B cell (primary cell): ENCODE measurements around the gene EFCAB12. TPM values are rescaled to one million over a fixed set of nuclear protein-coding genes. Genes with fewer than 3 reads are reported as not detected.

ENCODE experiments used
- ATAC-seq: fragments of 200-7000 bp; cut with Tn5 transposase; one replicate; pipeline ENCODE4 v1.10.0; 2021; ENCODE audit warnings: low read depth, mild to moderate bottlenecking, moderate number of reproducible peaks, moderate library complexity
- CTCF ChIA-PET: fragments of 350-600 bp; sonication (Branson Sonifier 250); formaldehyde crosslinking; loops from one replicate; lab custom pipeline; 2021; ENCODE audit warnings: antibody characterized with exemption, inconsistent platforms; lab: Charles Lee
- POLR2A ChIA-PET: fragments of 350-600 bp; sonication (Branson Sonifier 250); formaldehyde crosslinking; loops from one replicate; lab custom pipeline; 2021; ENCODE audit warnings: antibody characterized with exemption; lab: Charles Lee
- DNase-seq: peaks from one replicate; pipeline ENCODE4 v3.0.0; 2013
- H2AFZ ChIP-seq: 2 replicates; pipeline ENCODE4 v1.6.1; 2012; ENCODE audit warnings: mild to moderate bottlenecking, low read depth, low read length; ENCODE audit not compliant: insufficient read depth, poor library complexity, severe bottlenecking
- H3K27ac ChIP-seq, 2 donors: 1 replicate in 1 of 2; 2 replicates in 1 of 2; pipeline ENCODE4 v1.5.1; 2012 to 2013; ENCODE audit warnings: low read length in 2 of 2, mild to moderate bottlenecking in 2 of 2, moderate library complexity in 1 of 2
- H3K27me3 ChIP-seq, 4 experiments: fragments of 200-600 bp in 1 of 4; sonication (generic) in 1 of 4; replicated peaks in 1 of 4; 1 replicate in 2 of 4; 2 replicates in 2 of 4; pipeline versions ENCODE4 v1.6.1 to v1.7.0; 2013 to 2016; ENCODE audit warnings: low read length in 3 of 4, mild to moderate bottlenecking in 2 of 4, mixed read lengths in 1 of 4, moderate library complexity in 1 of 4; ENCODE audit not compliant: insufficient read depth in 4 of 4, control insufficient read depth in 3 of 4; ENCODE audit errors: control extremely low read depth in 1 of 4
- H3K36me3 ChIP-seq, 2 experiments: replicated peaks in 1 of 2; 1 replicate in 1 of 2; 2 replicates in 1 of 2; pipeline versions ENCODE4 v1.6.1 to v1.7.1; 2013; ENCODE audit warnings: low read length in 1 of 2; ENCODE audit not compliant: insufficient read depth in 2 of 2, control insufficient read depth in 1 of 2; ENCODE audit errors: control extremely low read depth in 1 of 2, extremely low read depth in 1 of 2
- H3K4me1 ChIP-seq, 2 donors: fragments of 200-600 bp in 1 of 2; sonication (generic) in 1 of 2; 1 replicate in 1 of 2; 2 replicates in 1 of 2; pipeline versions ENCODE4 v1.5.1 to v1.6.1; 2013 to 2017; ENCODE audit warnings: low read length in 2 of 2; ENCODE audit not compliant: control insufficient read depth in 2 of 2, insufficient read depth in 2 of 2
- H3K4me2 ChIP-seq: replicated peaks from 2 replicates; pipeline ENCODE3; 2012; ENCODE audit warnings: mild to moderate bottlenecking, low read depth, low read length; ENCODE audit not compliant: poor library complexity, severe bottlenecking
- H3K4me3 ChIP-seq, 5 experiments: fragments of 200-600 bp in 1 of 5; sonication (generic) in 1 of 5; 1 replicate in 3 of 5; 2 replicates in 2 of 5; pipeline versions ENCODE4 v1.5.1 to v1.7.0; 2011 to 2016; ENCODE audit warnings: low read length in 4 of 5, mild to moderate bottlenecking in 4 of 5, low read depth in 2 of 5, control low read depth in 1 of 5, moderate library complexity in 1 of 5; ENCODE audit not compliant: insufficient read depth in 1 of 5; ENCODE audit errors: control extremely low read depth in 1 of 5, extremely low read depth in 1 of 5
- H3K79me2 ChIP-seq: fragments of 200-600 bp; sonication (generic); one replicate; pipeline ENCODE4 v1.6.0; 2016; ENCODE audit warnings: low read length; ENCODE audit not compliant: control insufficient read depth, insufficient read depth
- H3K9ac ChIP-seq: fragments of 200-600 bp; sonication (generic); 2 replicates; pipeline ENCODE4 v1.6.1; 2017; ENCODE audit warnings: mild to moderate bottlenecking, low read length, moderate library complexity
- H3K9me3 ChIP-seq, 3 donors: one replicate each; pipeline versions ENCODE4 v1.6.1 to v1.7.1; 2013; ENCODE audit warnings: low read length in 2 of 3; ENCODE audit not compliant: control insufficient read depth in 2 of 3, insufficient read depth in 1 of 3; ENCODE audit errors: control extremely low read depth in 1 of 3
- H4K20me1 ChIP-seq: 2 replicates; pipeline ENCODE4 v1.6.0; 2012; ENCODE audit warnings: mild to moderate bottlenecking, low read length; ENCODE audit not compliant: insufficient read depth, control insufficient read depth, poor library complexity, severe bottlenecking
- H3K27ac Mint-ChIP-seq: one replicate; pipeline ENCODE4 v1.8.0; 2021; ENCODE audit warnings: mixed read lengths
- H3K27me3 Mint-ChIP-seq: one replicate; pipeline ENCODE4 v1.8.0; 2021; ENCODE audit warnings: mixed read lengths
- H3K4me1 Mint-ChIP-seq: one replicate; pipeline ENCODE4 v1.8.0; 2021; ENCODE audit warnings: mixed read lengths
- H3K4me3 Mint-ChIP-seq: one replicate; pipeline ENCODE4 v1.8.0; 2021; ENCODE audit warnings: mixed read lengths
- H3K9me3 Mint-ChIP-seq: one replicate; pipeline ENCODE4 v1.8.0; 2022; ENCODE audit warnings: mixed read lengths; ENCODE audit not compliant: insufficient read depth
- EZH2 ChIP-seq: IDR thresholded peaks from 2 replicates; pipeline ENCODE4 v1.6.1; 2012; ENCODE audit warnings: borderline replicate concordance, low read depth, mild to moderate bottlenecking, moderate library complexity, low read length; ENCODE audit not compliant: insufficient read depth, poor library complexity, severe bottlenecking
- WGBS: methylation state at CpG from one replicate; pipeline ENCODE4 v1.1.5; 2013; ENCODE audit warnings: missing lambda C conversion rate; ENCODE audit not compliant: insufficient coverage; 5-methylcytosine and 5-hydroxymethylcytosine counted together
- intact Hi-C: fragments of 100-400 bp; cut with micrococcal nuclease; formaldehyde crosslinking; loops from one replicate; pipeline ENCODE4 v1.10.0; 2022
- polyA plus RNA-seq: library from polyadenylated mRNA; depleted of rRNA; stranded (reverse); fragments of >200 nt; gene quantifications from 2 replicates; pipeline ENCODE4 v1.2.3, GENCODE V29; 2012
- total RNA-seq, 2 donors: library from RNA; stranded (reverse); fragments of 120-200 nt in 1 of 2; gene quantifications; 1 replicate in 1 of 2; 2 replicates in 1 of 2; pipeline versions ENCODE4 v1.2.3 to v1.2.4, GENCODE V29; 2013 to 2022
- TF ChIP-seq, protein P1 (sequence below): fragments of 200-600 bp; IDR thresholded peaks from one replicate; pipeline ENCODE4 v1.8.0; 2022; ENCODE audit warnings: antibody characterized with exemption, mild to moderate bottlenecking

EFCAB12 gene
- total and polyA plus RNA-seq, 2 donors (not counting 1 experiment from before 2014, with no cell fraction given), result 3.5 to 6.5 TPM

DNA sequence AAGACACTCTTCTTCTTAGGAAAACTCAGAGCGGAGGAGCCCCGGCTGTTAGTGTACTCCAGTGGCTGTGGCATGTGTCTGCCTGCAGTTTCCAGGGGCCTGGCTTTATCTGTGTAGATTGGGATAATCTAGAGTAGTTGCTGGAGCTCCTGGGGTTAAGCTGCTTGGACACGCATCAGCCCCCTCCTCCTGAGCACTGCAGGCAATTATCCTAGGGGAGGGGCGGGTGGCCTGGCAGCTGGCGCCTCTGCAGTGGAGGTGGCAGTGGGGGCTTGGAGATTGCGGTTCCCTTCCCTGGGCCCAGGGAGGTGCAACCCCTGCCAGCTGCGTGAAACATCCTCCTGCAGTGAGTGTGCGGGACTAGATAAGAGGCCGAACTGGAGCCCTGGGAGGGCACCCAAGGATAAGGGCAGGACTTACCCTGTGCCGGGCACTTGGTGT lies 68.2 kb downstream of the EFCAB12 start:
- POLR2A ChIA-PET, result no interaction called here
- peaks cover 0 to 4% (median 0%) of the 10 kb centered on the region in 4 experiments for H3K27me3 ChIP-seq
- WGBS, result 97% methylated on average over 8 of the region's 10 CpGs
- DNase-seq, result no peak
- ATAC-seq, result no peak
- no peaks in the 10 kb centered on the region for H3K36me3 ChIP-seq
- H3K27me3 Mint-ChIP-seq, result peaks cover 8% of the 10 kb centered on the region
- H3K9ac ChIP-seq, result no peak overlapping the region
- H3K4me1 Mint-ChIP-seq, result peaks cover 2% of the 10 kb centered on the region
- no peak overlapping the region for H3K4me2 ChIP-seq
- H3K9me3 ChIP-seq, result peaks cover 0 to 11% (median 0%) of the 10 kb centered on the region in 3 donors
- intact Hi-C loops, result no loop called here
- H3K4me1 ChIP-seq, result no peaks in the 10 kb centered on the region
- H3K27ac ChIP-seq, result no peak overlapping the region
- no peak overlapping the region for H3K4me3 ChIP-seq
- no peaks in the 10 kb centered on the region for H4K20me1 ChIP-seq
- CTCF ChIA-PET, result no interaction called here
- no peak overlapping the region for H2AFZ ChIP-seq
- H3K4me3 Mint-ChIP-seq, result no peak overlapping the region
- no peak overlapping the region for H3K27ac Mint-ChIP-seq
- H3K79me2 ChIP-seq, result no peaks in the 10 kb centered on the region
- H3K9me3 Mint-ChIP-seq, result peaks cover 2% of the 10 kb centered on the region
- no peak for TF ChIP-seq EZH2
- TF ChIP-seq, protein P1, sequence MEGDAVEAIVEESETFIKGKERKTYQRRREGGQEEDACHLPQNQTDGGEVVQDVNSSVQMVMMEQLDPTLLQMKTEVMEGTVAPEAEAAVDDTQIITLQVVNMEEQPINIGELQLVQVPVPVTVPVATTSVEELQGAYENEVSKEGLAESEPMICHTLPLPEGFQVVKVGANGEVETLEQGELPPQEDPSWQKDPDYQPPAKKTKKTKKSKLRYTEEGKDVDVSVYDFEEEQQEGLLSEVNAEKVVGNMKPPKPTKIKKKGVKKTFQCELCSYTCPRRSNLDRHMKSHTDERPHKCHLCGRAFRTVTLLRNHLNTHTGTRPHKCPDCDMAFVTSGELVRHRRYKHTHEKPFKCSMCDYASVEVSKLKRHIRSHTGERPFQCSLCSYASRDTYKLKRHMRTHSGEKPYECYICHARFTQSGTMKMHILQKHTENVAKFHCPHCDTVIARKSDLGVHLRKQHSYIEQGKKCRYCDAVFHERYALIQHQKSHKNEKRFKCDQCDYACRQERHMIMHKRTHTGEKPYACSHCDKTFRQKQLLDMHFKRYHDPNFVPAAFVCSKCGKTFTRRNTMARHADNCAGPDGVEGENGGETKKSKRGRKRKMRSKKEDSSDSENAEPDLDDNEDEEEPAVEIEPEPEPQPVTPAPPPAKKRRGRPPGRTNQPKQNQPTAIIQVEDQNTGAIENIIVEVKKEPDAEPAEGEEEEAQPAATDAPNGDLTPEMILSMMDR, result no peak

DNA sequence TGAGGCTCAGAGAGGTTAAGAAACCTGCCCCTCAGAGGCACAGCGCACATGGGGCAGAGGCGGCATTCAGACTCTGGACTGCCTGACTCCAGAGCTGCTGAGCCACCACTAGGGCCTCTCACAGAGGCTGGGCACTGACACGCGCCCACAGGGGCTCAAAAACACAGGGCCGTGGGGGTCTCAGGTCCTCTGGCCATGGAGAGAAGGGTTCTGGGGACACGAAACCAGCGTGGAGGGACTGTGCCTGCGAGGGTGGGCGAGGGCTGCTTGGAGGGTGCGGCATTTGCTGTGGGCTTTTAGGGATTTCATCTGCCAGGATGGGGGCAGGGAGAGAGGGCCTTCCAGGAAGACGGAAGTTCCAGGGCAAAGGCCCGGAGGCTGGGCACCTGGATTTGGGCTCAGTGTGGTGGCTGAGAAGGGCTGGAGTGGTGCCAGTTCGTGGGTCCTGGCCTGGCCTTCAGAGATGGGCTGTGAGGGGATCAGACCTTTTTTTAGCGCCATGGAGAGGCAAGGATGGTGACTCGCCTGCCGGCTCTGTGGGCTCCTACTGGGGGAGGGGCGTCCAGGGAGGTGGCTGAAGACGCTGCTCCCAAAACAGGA lies 69.6 kb downstream of the EFCAB12 start:
- H3K36me3 ChIP-seq, result no peaks in the 10 kb centered on the region
- no peak for DNase-seq
- no peaks in the 10 kb centered on the region for H3K79me2 ChIP-seq
- H3K9me3 ChIP-seq, result peaks cover 0 to 4% (median 0%) of the 10 kb centered on the region in 3 donors
- H3K4me3 ChIP-seq, result no peak overlapping the region
- Mint-ChIP-seq H3K27me3 (peaks cover 7% of the 10 kb centered on the region), H3K4me3 (no peak overlapping the region), H3K27ac (no peak overlapping the region), H3K4me1 (no peaks in the 10 kb centered on the region), H3K9me3 (no peaks in the 10 kb centered on the region)
- ATAC-seq, result no peak
- H2AFZ ChIP-seq, result no peak overlapping the region
- 87% methylated on average over 18 of the region's 18 CpGs for WGBS
- no peaks in the 10 kb centered on the region for H3K4me1 ChIP-seq
- POLR2A ChIA-PET, result no interaction called here
- peaks cover 0 to 4% (median 0%) of the 10 kb centered on the region in 4 experiments for H3K27me3 ChIP-seq
- TF ChIP-seq, protein P1, result no peak
- TF ChIP-seq EZH2, result no peak
- H4K20me1 ChIP-seq, result no peaks in the 10 kb centered on the region
- CTCF ChIA-PET, result interaction anchor here (0.8 kb wide), 1 partner anchor 35 kb away, joined by 3 read pairs; no protein-coding TSS in a partner anchor
- H3K4me2 ChIP-seq, result no peak overlapping the region
- no peak overlapping the region for H3K27ac ChIP-seq
- intact Hi-C loops, result no loop called here
- no peak overlapping the region for H3K9ac ChIP-seq
